Dedifferentiated amniotic fluid mesenchymal stem cell (primary cell): ENCODE data around the gene PLEKHA6.
A peak's percentile ranks its signal among the peaks of the same experiment; 100 is the strongest.
"Not testable (repeated sequence)": the region's sequence is repeated elsewhere in the genome, so short reads cannot be mapped to it uniquely, and the experiment has no call there.

Source experiments
- DNase-seq: peaks from one replicate; pipeline ENCODE4 v3.0.0-alpha.2; 2016; ENCODE audit errors: extremely low spot score

The PLEKHA6 gene

GRCh38 chr1:204338360-204338759 is 21.4 kb downstream of the PLEKHA6 start:
- no peak for DNase-seq

GRCh38 chr1:204337583-204337982 is 22.1 kb downstream of the PLEKHA6 start:
- no peak for DNase-seq

GRCh38 chr1:204337036-204337429 is 22.7 kb downstream of the PLEKHA6 start:
- DNase-seq = no peak

- DNase-seq = no peak
Observed at GRCh38 chr1:204336421-204337035, 23.2 kb downstream of the PLEKHA6 start.

- no peak for DNase-seq
Observed at GRCh38 chr1:204335533-204335932, 24.2 kb downstream of the PLEKHA6 start.

- no peak for DNase-seq
Observed at GRCh38 chr1:204335085-204335484, 24.6 kb downstream of the PLEKHA6 start.

GRCh38 chr1:204334455-204334854 is 25.3 kb downstream of the PLEKHA6 start:
- DNase-seq = no peak

- DNase-seq = no peak
Observed at GRCh38 chr1:204333427-204333826, 26.3 kb downstream of the PLEKHA6 start.

- DNase-seq = no peak
Observed at GRCh38 chr1:204331847-204332487, 27.8 kb downstream of the PLEKHA6 start.

- DNase-seq = no peak
Observed at GRCh38 chr1:204331275-204331674, 28.5 kb downstream of the PLEKHA6 start.

GRCh38 chr1:204327870-204328269 is 31.9 kb downstream of the PLEKHA6 start:
- not testable (repeated sequence) for DNase-seq

GRCh38 chr1:204327359-204327758 is 32.4 kb downstream of the PLEKHA6 start:
- no peak for DNase-seq

GRCh38 chr1:204326771-204327300 is 32.9 kb downstream of the PLEKHA6 start:
- no peak for DNase-seq

- no peak for DNase-seq
Observed at GRCh38 chr1:204325944-204326343, 33.8 kb downstream of the PLEKHA6 start.

GRCh38 chr1:204323887-204324286 is 35.8 kb downstream of the PLEKHA6 start:
- DNase-seq = no peak

GRCh38 chr1:204322339-204322868 is 37.3 kb downstream of the PLEKHA6 start:
- DNase-seq = no peak

GRCh38 chr1:204321665-204322064 is 38.1 kb downstream of the PLEKHA6 start:
- peak; percentile 18 for DNase-seq

GRCh38 chr1:204321051-204321450 is 38.7 kb downstream of the PLEKHA6 start:
- DNase-seq = no peak

GRCh38 chr1:204320382-204320804 is 39.3 kb downstream of the PLEKHA6 start:
- DNase-seq = peak; percentile 89

GRCh38 chr1:204319462-204319861 is 40.3 kb downstream of the PLEKHA6 start:
- DNase-seq = peak; percentile 80

GRCh38 chr1:204319027-204319426 is 40.7 kb downstream of the PLEKHA6 start:
- no peak for DNase-seq

GRCh38 chr1:204318324-204318723 is 41.4 kb downstream of the PLEKHA6 start:
- no peak for DNase-seq

- DNase-seq = no peak
Observed at GRCh38 chr1:204317170-204317569, 42.6 kb downstream of the PLEKHA6 start.
